ACHN (cell line): ENCODE results near the gene RSPH10B2.
"Not testable (repeated sequence)": the region's sequence is repeated elsewhere in the genome, so short reads cannot be mapped to it uniquely, and the experiment has no call there.

Experiments used
- DNase-seq: peaks from one replicate; pipeline ENCODE4 v3.0.0-alpha.2; 2015
- in situ Hi-C: cut with HindIII; loops from 2 replicates; pipeline ENCODE4 v1.10.0; 2017; ENCODE audit warnings: low sequenced_read_pairs, low pct_ligation_motif_present, low pct_unique_long_range_greater_than_20kb

RSPH10B2 gene

DNA sequence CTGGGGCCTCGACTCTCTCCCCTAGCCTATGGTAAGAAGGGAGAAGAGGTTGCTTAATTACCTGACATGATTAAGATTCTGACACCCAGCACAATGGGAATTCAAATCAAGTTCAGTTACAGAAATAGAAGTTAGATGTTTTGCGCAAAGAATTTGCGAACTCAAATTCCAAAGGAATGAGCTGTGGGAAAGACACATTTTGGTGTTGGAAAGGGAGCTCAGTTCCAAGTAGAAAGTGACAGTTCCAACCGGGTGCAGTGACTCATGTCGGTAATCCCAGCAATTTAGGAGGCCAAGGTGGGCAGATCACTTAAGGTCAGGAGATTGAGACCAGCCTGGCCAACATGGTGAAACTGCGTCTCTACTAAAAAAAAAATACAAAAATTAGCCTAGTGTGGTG is 76.1 kb downstream of the RSPH10B2 start:
- DNase-seq, in situ Hi-C loops: not testable (repeated sequence)

DNA sequence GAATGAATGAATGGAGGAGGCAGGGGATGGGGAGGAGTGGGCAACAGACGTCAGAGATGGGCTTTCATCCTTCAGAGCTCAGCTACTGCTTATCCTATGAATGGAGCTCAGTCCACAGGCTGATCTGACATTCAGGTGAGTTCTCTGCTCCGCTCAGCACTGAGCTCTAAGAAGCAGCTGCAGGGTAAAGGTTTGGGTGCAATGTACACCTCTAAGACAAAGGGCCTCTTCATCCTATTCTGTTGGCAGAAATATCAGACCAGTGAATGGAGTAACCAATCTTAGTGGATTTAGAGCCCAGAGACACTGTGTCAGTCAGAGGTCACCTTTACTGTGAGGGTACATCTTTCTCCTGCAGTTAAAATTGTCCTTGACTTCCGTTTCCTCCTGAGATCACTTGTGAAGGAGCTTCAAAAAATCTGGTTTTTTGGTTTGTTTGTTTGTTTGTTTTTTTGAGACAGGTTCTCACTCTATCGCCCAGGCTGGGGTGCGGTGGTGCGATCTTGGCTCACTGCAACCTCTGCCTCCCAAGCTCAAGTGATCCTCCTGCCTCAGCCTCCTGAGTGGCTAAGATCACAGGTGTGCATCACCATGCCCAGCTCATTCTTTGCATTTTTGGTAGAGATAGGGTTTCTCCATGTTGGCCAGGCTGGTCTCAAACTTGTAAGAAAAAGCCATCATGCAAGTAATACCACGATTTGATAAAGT is 77.3 kb downstream of the RSPH10B2 start:
- in situ Hi-C loops, result no loop called here
- no peak for DNase-seq

DNA sequence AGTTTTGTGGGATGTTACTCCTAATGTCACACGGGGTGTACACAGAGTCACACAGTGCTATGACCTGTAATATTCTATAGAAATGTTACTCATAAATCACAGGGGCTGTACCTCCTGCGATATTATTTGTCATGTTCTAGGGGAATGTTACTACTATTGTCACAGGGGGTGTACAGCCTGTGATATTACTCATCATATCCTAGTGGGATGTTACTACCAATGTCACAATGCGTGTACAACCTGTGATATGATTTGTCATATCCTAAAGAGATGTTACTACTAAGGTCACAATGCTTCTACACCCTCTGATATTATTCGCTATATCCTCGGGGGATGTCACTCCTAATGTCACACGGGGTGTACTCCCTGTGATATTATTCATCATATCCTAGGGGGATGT is 79.7 kb downstream of the RSPH10B2 start:
- in situ Hi-C loops, result no loop called here
- no peak for DNase-seq

DNA sequence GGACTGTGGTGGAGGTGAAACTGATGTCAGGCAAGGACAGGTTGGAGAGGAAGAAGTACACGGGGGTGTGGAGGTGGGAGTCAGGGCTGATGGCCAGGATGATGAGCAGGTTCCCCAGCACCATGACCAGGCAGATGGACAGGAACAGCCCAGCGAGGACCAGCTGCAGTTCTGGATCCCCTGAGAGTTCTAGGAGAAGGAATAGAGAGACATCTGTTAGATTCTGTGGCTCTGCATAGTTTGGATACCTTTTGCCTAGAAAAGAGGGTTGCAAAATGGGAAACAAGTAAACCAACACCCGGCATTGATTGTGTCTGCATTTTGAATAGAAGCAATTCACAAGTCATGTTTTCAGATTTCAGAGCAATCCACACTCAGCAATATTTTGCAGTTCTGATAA is 81.6 kb downstream of the RSPH10B2 start:
- in situ Hi-C loops, DNase-seq: not testable (repeated sequence)

DNA sequence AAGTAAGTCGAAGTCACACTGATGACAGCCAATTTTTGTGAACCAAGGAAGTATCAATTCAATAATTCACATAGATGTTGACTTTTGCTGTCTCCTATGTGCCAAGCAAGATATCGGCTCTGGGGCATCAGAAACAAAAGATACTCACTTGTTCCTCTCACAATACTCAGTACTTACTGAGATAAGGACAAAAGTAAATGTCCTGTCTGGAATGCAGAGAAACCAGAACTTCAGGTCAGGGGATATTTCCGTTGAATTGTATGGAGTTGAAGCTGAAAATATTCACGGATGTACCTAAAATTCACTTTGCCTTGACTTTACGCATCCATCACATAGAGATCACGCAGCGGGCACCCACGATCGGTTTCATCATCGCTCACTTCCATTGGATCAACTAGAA is 83.2 kb downstream of the RSPH10B2 start:
- in situ Hi-C loops, result not testable (repeated sequence)

DNA sequence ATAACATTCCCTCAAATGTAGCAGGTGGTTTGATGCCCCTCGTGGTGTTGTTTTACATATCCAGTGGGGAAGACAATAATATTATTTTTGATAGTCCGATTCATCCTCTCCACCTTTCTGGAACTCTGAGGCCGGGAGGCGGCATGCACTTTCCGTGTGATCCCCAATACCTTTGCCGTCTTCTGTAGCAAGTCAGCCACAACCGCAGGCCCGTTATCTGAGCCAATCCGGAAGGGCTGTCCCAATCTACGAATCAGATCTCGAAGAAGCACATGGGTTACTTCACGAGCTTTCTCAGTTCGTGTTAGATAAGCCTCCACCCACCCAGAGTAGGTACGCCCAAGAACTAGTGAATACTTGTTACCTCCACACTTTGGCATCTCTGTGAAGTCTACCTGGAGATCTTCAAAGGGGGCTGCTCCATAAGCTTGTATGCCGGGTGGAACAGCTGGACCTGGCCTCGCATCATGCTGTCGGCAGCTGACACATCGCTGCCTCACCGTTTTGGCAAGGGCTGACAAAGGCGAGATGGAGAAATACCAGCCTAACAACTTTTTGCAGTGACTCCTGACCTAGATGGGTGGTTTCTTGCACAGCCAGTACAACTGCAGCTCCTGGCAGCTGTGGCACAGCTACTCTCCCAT is 88.5 kb downstream of the RSPH10B2 start:
- DNase-seq, in situ Hi-C loops: not testable (repeated sequence)

More for the DNA sequence above, 83.2 kb downstream of the RSPH10B2 start:
- not testable (repeated sequence) for DNase-seq

DNA sequence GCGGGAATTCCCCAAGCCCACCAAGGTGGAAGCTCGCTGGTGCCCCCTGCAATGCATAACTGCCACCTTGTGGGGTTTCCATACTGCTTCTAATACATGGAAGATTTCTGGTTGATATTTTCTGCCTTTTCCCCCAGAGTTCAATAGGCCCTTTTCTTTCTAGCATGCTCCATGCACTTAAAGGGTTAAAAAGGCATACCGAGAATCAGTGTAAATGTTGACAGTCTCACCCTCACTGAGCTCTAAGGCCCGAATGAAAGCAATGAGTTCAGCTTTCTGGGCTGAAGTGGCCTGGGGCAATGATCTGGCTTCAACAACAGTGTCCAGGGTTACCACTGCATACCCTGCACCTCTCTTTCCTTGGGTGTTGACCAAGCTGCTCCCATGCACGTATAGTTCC is 89.2 kb downstream of the RSPH10B2 start:
- DNase-seq, in situ Hi-C loops: not testable (repeated sequence)

DNA sequence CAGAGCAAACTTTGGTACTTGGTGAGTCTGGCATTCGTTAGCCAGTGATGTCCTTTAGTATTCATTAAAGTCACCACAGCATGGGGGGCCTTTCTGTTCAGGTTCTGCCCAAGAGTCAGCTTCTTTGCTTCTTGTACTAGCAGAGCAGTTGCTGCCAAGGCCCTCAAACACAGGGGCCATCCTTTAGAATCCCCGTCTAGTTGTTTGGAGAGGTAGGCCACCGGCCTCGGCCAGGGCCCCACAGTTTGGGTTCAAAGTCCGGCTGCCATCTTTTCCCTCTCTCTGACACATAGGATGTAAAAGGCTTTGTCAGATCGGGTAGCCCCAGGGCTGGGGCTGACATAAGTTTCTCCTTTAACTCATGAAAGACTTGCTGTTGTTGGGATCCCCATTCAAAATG is 89.8 kb downstream of the RSPH10B2 start:
- in situ Hi-C loops, DNase-seq: not testable (repeated sequence)

DNA sequence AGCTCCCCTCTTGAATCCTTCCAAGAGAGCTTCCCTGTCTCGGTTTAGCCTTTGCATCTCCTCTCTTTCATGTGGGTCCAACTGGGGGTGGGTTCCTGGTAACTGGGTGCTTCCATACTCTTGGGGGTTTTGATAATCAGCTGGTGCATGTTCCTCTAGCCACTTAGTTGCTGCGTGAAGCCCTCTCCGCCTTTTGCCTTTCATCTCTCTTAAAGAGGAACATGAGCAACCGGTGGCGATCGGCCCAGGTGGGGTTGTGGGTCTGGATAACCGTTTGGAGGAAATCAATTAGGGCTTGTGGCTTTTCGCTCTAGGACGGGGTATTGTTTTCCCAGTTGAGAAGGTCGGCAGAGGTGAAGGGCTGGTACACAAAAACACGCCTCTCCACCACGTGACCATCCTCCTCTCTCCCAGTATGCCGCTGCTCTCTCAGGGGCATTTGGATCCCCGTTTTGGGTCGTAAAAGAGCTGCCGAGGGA is 92.1 kb downstream of the RSPH10B2 start:
- DNase-seq, in situ Hi-C loops: not testable (repeated sequence)

DNA sequence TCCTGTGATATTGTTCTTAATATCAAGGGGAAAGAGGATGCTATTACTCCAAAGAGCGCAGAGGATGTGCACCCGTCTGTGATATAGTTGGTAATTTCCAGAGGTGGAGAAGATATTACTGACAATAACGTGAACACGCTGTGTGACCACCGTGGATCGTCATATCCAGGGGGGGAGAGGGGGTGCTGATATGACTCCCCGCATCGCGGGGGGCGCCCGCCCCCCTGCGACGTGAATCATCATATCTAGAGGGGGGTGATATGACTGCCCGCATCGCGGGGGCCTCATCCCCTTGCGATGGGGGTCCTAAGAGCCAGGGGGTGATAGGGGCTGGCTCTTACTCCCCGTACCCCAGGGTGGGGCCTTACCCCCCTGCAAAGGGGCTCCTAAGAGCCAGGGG is 93.8 kb downstream of the RSPH10B2 start:
- in situ Hi-C loops, DNase-seq: not testable (repeated sequence)
